Adrenal gland (tissue), 12 donors: ENCODE measurements around the gene ARL13B. TPM values are rescaled to one million over a fixed set of nuclear protein-coding genes. Genes with fewer than 3 reads are reported as not detected.
A peak's percentile ranks its signal among the peaks of the same experiment; 100 is the strongest.
"Not testable (repeated sequence)": the region's sequence is repeated elsewhere in the genome, so short reads cannot be mapped to it uniquely, and the experiment has no call there.

Experiments
- DNase-seq, 7 donors: peaks; one replicate each; pipeline ENCODE4 v3.0.0-alpha.2; 2019 to 2020
- H3K27ac ChIP-seq, 5 donors: fragments of 200-600 bp; sonication (generic) in 4 of 5; 1 replicate in 3 of 5; 2 replicates in 2 of 5; pipeline versions ENCODE4 v1.5.1 to v1.8.0; 2016 to 2020; ENCODE audit warnings: mild to moderate bottlenecking in 1 of 5
- H3K27me3 ChIP-seq: fragments of 200-600 bp; 2 replicates; pipeline ENCODE4 v1.8.0; 2021
- H3K36me3 ChIP-seq, 2 donors: fragments of 200-600 bp; replicated peaks in 1 of 2; 1 replicate in 1 of 2; 2 replicates in 1 of 2; pipeline versions ENCODE4 v1.5.1 to v1.8.0; 2018 to 2022
- H3K4me1 ChIP-seq, 2 donors: fragments of 200-600 bp; replicated peaks in 1 of 2; 1 replicate in 1 of 2; 2 replicates in 1 of 2; pipeline versions ENCODE4 v1.5.1 to v1.8.0; 2018 to 2021
- H3K4me3 ChIP-seq, 4 donors: fragments of 200-600 bp; sonication (generic) in 3 of 4; one replicate each; pipeline ENCODE4 v1.5.1; 2016 to 2018
- H3K9me3 ChIP-seq, 3 donors: fragments of 200-600 bp; sonication (generic) in 1 of 3; replicated peaks in 1 of 3; 1 replicate in 2 of 3; 2 replicates in 1 of 3; pipeline versions ENCODE4 v1.5.1 to v1.8.0; 2016 to 2021
- CTCF ChIP-seq, 6 experiments: fragments of 450-650 bp in 4 of 6; fragments of 200-600 bp in 2 of 6; sonication (generic) in 1 of 6; IDR thresholded peaks; 1 replicate in 5 of 6; 2 replicates in 1 of 6; pipeline versions ENCODE4 v1.5.1 to v1.8.0; 2016 to 2021; ENCODE audit warnings: antibody characterized with exemption in 6 of 6, mild to moderate bottlenecking in 2 of 6, moderate library complexity in 1 of 6
- POLR2A ChIP-seq, 2 donors: fragments of 450-650 bp; IDR thresholded peaks; one replicate each; pipeline ENCODE4 v1.6.1; 2017; ENCODE audit warnings: antibody characterized with exemption in 2 of 2, mild to moderate bottlenecking in 2 of 2, moderate library complexity in 1 of 2
- WGBS, 4 donors: extraction: QIAGEN DNeasy Blood & Tissue Kit in 2 of 4; methylation state at CpG; one replicate each; pipeline versions ENCODE4 v1.1.5 to v1.1.7; 2013 to 2017; 5-methylcytosine and 5-hydroxymethylcytosine counted together
- intact Hi-C, 2 donors: fragments of 100-400 bp; cut with DNase I; formaldehyde crosslinking; loops; one replicate each; pipeline versions ENCODE4 v1.14.1 to v1.15.0; 2022 to 2023
- polyA plus RNA-seq, 3 donors: library from polyadenylated mRNA; stranded (reverse); fragments of 200-250 nt in 2 of 3; fragments of 350-450 nt in 1 of 3; fragmentation: Illumina TruSeq in 1 of 3; extraction: RNeasy Lipid Tissue Mini Kit (QIAGEN cat#74804) in 1 of 3; gene quantifications; one replicate each; pipeline ENCODE4 v1.2.3, GENCODE V29; 2013 to 2014
- total RNA-seq, 9 donors: library from RNA; depleted of rRNA in 4 of 9; stranded (reverse); fragments of >200 nt in 4 of 9; fragments of 120-200 nt in 1 of 9; fragmentation: NEBNext Ultra II Directional in 1 of 9; extraction: Animal tissue kit (Norgen Biotek cat#: 25700) in 1 of 9; gene quantifications; one replicate each; pipeline versions ENCODE4 v1.1.0 to v1.2.4, GENCODE V29; 2013 to 2023
- donor health status: healthy with polysubstance abuse.
- donor health status: Bipolar disorder and iron deficiency.
- donor health status: DM: yes; HTN: yes; CAD: no.
- donor health status: DM: no; HTN: no; CAD: no.
- donor health status: DM: no; HTN: no; CAD: no.
- donor health status: DM: yes; HTN: yes; CAD: no.

The ARL13B gene
- total and polyA plus RNA-seq, 12 donors, result 3.2 to 7.7 (median 5.9) TPM

- 91 to 100% (median 94%) methylated on average over 2 of the region's 2 CpGs for WGBS, 4 donors
- Histone ChIP-seq H3K9me3 (no peaks in the 10 kb centered on the region), H3K36me3 (no peaks in the 10 kb centered on the region), H3K27me3 (no peaks in the 10 kb centered on the region), H3K4me3 (no peak overlapping the region), H3K4me1 (no peaks in the 10 kb centered on the region), H3K27ac (no peak overlapping the region)
- no peak for TF ChIP-seq POLR2A (IDR thresholded peaks at IDR 0.05)
- intact Hi-C loops, result no loop called here
- DNase-seq, result no peak
Measured at GRCh38 chr3:94026623-94027022, 46.7 kb downstream of the ARL13B start.

GRCh38 chr3:94028093-94028837 is 48.3 kb downstream of the ARL13B start, which contains the start of gene STX19:
STX19 (minus strand) TSS chr3:94028597; CDS start chr3:94015269, 13,328 bp downstream.
- no peak within 1 kb of the TSS for H3K27ac ChIP-seq
- H3K4me3 ChIP-seq, result no peak within 1 kb of the TSS
- H3K9me3 ChIP-seq, result no peaks in the 10 kb centered on the region
- no peaks in the 10 kb centered on the region for H3K4me1 ChIP-seq
- H3K36me3 ChIP-seq, result no peaks in the 10 kb centered on the region
- no peak for DNase-seq
- H3K27me3 ChIP-seq, result no peaks in the 10 kb centered on the region
- intact Hi-C loops, result no loop called here
- no peak for TF ChIP-seq CTCF (IDR thresholded peaks at IDR 0.05)
- 82 to 93% (median 91%) methylated on average over 8 of the region's 8 CpGs for WGBS, 4 donors

- 73 to 80% (median 79%) methylated on average over 3 of the region's 3 CpGs for WGBS, 4 donors
- no peaks in the 10 kb centered on the region for H3K27me3 ChIP-seq
- no peaks in the 10 kb centered on the region for H3K9me3 ChIP-seq
- TF ChIP-seq CTCF (IDR thresholded peaks at IDR 0.05) (peak; percentile 28 to 57 (median 48)), POLR2A (IDR thresholded peaks at IDR 0.05) (no peak)
- no peaks in the 10 kb centered on the region for H3K36me3 ChIP-seq
- DNase-seq, result peak in 3 of 7 donors; percentile 16 to 25 (median 17)
- H3K4me3 ChIP-seq, result no peak overlapping the region
- H3K27ac ChIP-seq, result no peak overlapping the region
- intact Hi-C loops, result no loop called here
- H3K4me1 ChIP-seq, result no peaks in the 10 kb centered on the region
Measured at GRCh38 chr3:94036909-94037507, 57.1 kb downstream of the ARL13B start.

- DNase-seq, result no peak
- no peaks in the 10 kb centered on the region for H3K9me3 ChIP-seq
- no peaks in the 10 kb centered on the region for H3K36me3 ChIP-seq
- H3K4me3 ChIP-seq, result no peak overlapping the region
- 62 to 72% (median 69%) methylated on average over 1 of the region's 1 CpG for WGBS, 4 donors
- H3K27me3 ChIP-seq, result no peaks in the 10 kb centered on the region
- H3K27ac ChIP-seq, result no peak overlapping the region
- H3K4me1 ChIP-seq, result no peaks in the 10 kb centered on the region
- intact Hi-C loops, result no loop called here
- TF ChIP-seq POLR2A (IDR thresholded peaks at IDR 0.05) (no peak), CTCF (IDR thresholded peaks at IDR 0.05) (no peak)
Measured at GRCh38 chr3:94043285-94043684, 63.3 kb downstream of the ARL13B start.

- intact Hi-C loops, H3K9me3 ChIP-seq, H3K27ac ChIP-seq, H3K4me3 ChIP-seq, DNase-seq, H3K27me3 ChIP-seq, H3K36me3 ChIP-seq, H3K4me1 ChIP-seq: not testable (repeated sequence)
- WGBS, 4 donors, result 97 to 100% (median 99%) methylated on average over 17 to 61 of the region's 61 CpGs
Measured at GRCh38 chr3:94044100-94044936, 64.4 kb downstream of the ARL13B start.
